Neural crest cell (in vitro differentiated cells): ENCODE data around the gene RAB8A. TPM values are rescaled to one million over a fixed set of nuclear protein-coding genes. Genes with fewer than 3 reads are reported as not detected.
"Not testable (repeated sequence)": the region's sequence is repeated elsewhere in the genome, so short reads cannot be mapped to it uniquely, and the experiment has no call there.

Source experiments
- DNase-seq: peaks from one replicate; pipeline ENCODE4 v3.0.0; 2021; ENCODE audit warnings: low read depth, mixed read lengths, low spot score
- H3K27ac Mint-ChIP-seq: one replicate; pipeline ENCODE4 v1.8.0; 2021; ENCODE audit warnings: mild to moderate bottlenecking, mixed read lengths; ENCODE audit not compliant: unreplicated experiment
- H3K27me3 Mint-ChIP-seq: 2 replicates; pipeline ENCODE4 v1.8.0; 2021; ENCODE audit warnings: low read depth, mild to moderate bottlenecking, mixed read lengths
- H3K36me3 Mint-ChIP-seq: 2 replicates; pipeline ENCODE4 v1.8.0; 2021; ENCODE audit warnings: low read depth, mild to moderate bottlenecking, mixed read lengths
- H3K4me1 Mint-ChIP-seq: 2 replicates; pipeline ENCODE4 v1.8.0; 2021; ENCODE audit warnings: mixed read lengths
- H3K4me3 Mint-ChIP-seq: one replicate; pipeline ENCODE4 v1.8.0; 2021; ENCODE audit warnings: mild to moderate bottlenecking, mixed read lengths
- H3K9me3 Mint-ChIP-seq: 2 replicates; pipeline ENCODE4 v1.8.0; 2021; ENCODE audit warnings: mixed read lengths
- total RNA-seq: library from RNA; stranded (reverse); gene quantifications from 2 replicates; pipeline ENCODE4 v1.2.1, GENCODE V29; 2021
- TF ChIP-seq, protein P1 (sequence below): fragments of 200-600 bp; sonication (generic); conservative IDR thresholded peaks from 2 replicates; pipeline ENCODE4 v1.5.0; 2021; ENCODE audit warnings: antibody characterized with exemption, mild to moderate bottlenecking

Gene RAB8A
- total RNA-seq, 1 donor from 2014 or later: 88.9 TPM

DNA sequence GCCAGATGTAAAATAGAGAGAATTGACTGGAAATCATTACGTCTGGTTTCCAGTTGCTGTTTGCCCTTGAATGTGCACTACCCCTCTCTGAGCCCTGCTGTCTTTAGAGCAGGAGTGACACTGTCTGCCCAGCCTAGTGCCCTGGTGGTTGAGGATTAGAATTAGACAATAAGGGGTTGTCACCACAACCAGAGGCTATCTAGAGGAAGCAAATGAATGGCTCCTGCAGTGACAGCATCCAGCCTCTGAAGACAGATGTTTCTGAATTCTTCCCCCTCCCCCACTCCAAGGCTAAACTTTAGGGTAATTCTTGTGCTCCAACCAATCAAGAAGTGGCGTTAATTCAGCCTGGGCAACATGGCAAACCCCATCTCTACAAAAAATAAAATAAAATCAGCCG lies 2.0 kb downstream of the RAB8A start:
- no peaks in the 10 kb centered on the region for H3K27me3 Mint-ChIP-seq
- H3K36me3 Mint-ChIP-seq: no peaks in the 10 kb centered on the region
- no peaks in the 10 kb centered on the region for H3K9me3 Mint-ChIP-seq
- DNase-seq: no peak
- TF ChIP-seq, protein P1, sequence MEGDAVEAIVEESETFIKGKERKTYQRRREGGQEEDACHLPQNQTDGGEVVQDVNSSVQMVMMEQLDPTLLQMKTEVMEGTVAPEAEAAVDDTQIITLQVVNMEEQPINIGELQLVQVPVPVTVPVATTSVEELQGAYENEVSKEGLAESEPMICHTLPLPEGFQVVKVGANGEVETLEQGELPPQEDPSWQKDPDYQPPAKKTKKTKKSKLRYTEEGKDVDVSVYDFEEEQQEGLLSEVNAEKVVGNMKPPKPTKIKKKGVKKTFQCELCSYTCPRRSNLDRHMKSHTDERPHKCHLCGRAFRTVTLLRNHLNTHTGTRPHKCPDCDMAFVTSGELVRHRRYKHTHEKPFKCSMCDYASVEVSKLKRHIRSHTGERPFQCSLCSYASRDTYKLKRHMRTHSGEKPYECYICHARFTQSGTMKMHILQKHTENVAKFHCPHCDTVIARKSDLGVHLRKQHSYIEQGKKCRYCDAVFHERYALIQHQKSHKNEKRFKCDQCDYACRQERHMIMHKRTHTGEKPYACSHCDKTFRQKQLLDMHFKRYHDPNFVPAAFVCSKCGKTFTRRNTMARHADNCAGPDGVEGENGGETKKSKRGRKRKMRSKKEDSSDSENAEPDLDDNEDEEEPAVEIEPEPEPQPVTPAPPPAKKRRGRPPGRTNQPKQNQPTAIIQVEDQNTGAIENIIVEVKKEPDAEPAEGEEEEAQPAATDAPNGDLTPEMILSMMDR: no peak
- peak overlapping the region; percentile 87 for H3K4me3 Mint-ChIP-seq
- H3K4me1 Mint-ChIP-seq: peaks cover 21% of the 10 kb centered on the region
- H3K27ac Mint-ChIP-seq: no peak overlapping the region

DNA sequence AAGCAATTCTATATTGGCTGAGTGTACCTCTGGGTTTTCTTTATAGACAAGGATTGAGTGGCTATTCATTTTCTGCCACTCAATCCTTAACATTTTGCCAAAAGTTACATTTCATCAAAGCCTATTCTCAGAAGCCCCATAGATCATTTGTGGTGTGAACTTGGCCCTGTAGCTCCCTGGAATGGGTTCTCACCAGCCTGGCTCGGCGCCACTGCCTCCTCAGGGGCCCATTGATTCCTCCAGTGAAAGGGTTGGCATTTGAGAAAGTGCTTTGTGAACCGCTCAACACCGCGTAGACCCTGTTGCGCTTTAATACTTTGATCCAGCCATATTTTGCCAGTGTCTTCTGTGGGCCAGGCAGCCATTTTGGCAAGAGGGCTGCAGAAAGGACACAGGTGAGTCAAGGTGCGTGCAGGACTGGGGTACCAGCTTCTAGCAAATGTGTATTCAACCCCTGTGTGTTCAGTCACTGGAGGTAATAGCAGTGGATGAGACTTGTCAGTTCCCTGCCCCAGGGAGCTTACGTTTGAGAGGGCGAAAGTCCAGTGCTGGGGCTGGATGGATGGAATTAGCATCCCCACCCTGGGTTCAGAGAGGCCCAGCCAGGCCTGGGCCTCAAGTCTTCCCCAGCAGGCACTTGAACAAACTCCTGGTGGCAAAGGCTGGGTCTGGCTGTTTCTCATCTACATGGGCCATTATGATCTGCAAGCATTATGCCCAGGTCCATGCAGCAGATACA lies 3.8 kb downstream of the RAB8A start:
- H3K27me3 Mint-ChIP-seq: no peaks in the 10 kb centered on the region
- no peaks in the 10 kb centered on the region for H3K36me3 Mint-ChIP-seq
- no peak overlapping the region for H3K27ac Mint-ChIP-seq

DNA sequence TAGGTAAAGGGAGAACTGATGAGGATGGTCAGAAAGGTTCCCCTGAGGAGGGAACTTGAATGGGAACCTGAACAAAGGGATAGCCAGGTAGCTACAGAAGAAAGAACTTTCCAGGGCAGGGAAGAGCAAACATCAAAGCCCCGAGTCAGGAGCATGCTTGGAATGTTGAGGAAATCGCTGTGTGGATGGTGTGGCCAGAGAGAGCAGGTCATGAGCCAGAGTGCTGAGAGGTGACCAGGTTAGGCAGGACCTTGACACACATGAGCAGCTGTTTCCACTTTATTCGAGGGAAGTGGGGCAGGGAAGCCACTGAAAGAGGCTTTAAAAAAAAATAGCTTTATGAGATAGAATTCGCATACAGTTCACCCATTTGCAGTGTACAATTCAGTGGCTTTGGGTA lies 4.4 kb downstream of the RAB8A start:
- Mint-ChIP-seq H3K27me3 (no peaks in the 10 kb centered on the region), H3K9me3 (no peaks in the 10 kb centered on the region), H3K4me1 (peaks cover 19% of the 10 kb centered on the region), H3K36me3 (no peaks in the 10 kb centered on the region), H3K4me3 (no peak overlapping the region), H3K27ac (no peak overlapping the region)
- TF ChIP-seq, protein P1: no peak
- DNase-seq: no peak

More for the DNA sequence above, 3.8 kb downstream of the RAB8A start:
- no peaks in the 10 kb centered on the region for H3K9me3 Mint-ChIP-seq
- peak overlapping the region; percentile 68 for H3K4me3 Mint-ChIP-seq
- TF ChIP-seq, protein P1: no peak
- H3K4me1 Mint-ChIP-seq: peaks cover 21% of the 10 kb centered on the region
- DNase-seq: no peak

DNA sequence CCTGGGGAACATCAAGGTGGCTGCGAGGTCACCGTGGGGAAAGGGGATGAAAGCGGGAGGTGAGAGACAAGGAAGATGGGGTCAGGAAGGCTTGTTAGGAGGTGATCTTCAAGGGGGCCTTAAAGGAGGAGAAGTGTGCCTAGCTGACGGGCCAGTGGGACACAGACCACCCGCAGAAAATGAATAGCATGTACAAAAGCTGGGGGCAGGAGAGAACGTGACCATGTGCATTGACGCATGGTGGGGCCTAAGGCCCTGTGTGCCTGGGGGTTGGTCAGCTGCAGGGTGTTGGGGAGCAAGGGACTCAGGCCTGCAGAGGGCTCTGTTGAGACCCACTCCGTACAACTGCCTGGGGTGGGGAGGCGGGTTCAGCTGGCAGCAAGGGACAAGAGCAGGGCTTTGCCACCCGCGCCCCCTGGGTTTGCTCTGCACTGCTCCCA lies 5.9 kb downstream of the RAB8A start:
- H3K9me3 Mint-ChIP-seq: no peaks in the 10 kb centered on the region
- TF ChIP-seq, protein P1: no peak
- DNase-seq: no peak
- peak overlapping the region; percentile 43 for H3K27ac Mint-ChIP-seq
- no peaks in the 10 kb centered on the region for H3K36me3 Mint-ChIP-seq
- no peaks in the 10 kb centered on the region for H3K27me3 Mint-ChIP-seq
- H3K4me1 Mint-ChIP-seq: peaks cover 6% of the 10 kb centered on the region
- H3K4me3 Mint-ChIP-seq: peak overlapping the region; percentile 44

DNA sequence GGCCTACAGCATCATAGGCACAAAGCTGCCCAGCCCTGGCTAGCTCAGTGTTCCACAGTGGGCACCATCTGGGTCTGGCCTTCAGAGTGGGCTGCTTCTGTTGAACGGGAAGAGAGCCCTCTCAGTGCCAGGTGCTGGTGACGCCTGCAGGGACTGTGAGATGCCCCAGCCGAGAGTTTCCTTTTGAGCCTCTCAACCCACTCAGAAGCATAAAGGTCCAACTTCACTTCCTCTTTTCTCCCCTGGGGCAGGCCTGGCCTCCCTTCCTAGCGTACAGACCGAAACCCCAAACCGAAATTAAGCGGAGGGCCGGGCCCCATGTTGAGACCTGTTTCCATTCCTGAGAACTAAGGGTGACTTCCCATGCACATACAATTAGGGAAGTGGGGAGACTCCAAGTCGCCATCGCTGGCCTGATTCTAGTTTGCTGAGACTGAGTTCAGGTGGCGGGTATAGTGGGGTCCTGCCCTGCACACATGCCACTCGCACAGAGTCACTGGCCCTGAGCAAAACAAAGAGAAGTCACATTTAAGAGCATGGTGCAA lies 6.9 kb downstream of the RAB8A start:
- H3K4me3 Mint-ChIP-seq: no peak overlapping the region
- H3K36me3 Mint-ChIP-seq: no peaks in the 10 kb centered on the region
- peaks cover 3% of the 10 kb centered on the region for H3K4me1 Mint-ChIP-seq
- no peak overlapping the region for H3K27ac Mint-ChIP-seq
- no peak for DNase-seq
- H3K27me3 Mint-ChIP-seq: no peaks in the 10 kb centered on the region
- TF ChIP-seq, protein P1: no peak
- H3K9me3 Mint-ChIP-seq: no peaks in the 10 kb centered on the region

DNA sequence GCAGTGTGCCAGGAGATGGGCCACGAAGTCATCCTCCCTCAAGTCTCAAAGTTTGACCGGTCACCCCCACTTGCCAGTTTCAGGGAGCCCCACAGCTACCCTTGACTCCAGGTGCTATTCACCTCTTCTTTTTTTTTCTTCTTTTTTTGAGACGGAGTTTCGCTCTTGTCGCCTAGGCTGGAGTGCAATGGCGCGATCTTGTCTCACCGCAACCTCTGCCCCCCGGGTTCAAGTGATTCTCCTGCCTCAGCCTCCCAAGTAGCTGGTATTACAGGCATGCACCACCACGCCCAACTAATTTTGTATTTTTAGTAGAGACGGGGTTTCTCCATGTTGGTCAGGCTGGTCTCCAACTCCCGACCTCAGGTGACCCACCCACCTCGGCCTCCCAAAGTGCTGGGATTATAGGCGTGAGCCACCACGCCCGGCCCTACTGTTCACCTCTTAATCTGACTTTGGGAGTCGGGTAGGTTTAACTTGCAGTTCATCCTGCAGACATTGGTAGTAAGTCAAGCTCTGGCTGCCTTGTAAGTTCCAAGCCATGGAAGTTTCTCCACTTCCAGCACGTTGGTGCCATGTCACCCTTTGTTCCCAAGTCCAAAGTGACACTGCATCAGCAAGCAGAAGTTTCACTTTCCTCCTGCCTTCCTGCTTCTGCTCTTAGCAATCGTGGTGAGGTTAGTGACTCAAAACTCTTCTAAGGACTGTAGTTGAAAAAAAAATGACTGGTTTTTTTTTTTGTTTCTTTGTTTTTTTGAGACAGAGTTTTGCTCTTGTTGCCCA lies 7.6 kb downstream of the RAB8A start:
- not testable (repeated sequence) for H3K9me3 Mint-ChIP-seq, H3K36me3 Mint-ChIP-seq, H3K4me1 Mint-ChIP-seq

More for the DNA sequence above, 7.6 kb downstream of the RAB8A start:
- DNase-seq, H3K4me3 Mint-ChIP-seq, H3K27me3 Mint-ChIP-seq, H3K27ac Mint-ChIP-seq: not testable (repeated sequence)
